ENCODE results near the gene DUSP15. TPM values are rescaled to one million over a fixed set of nuclear protein-coding genes. Genes with fewer than 3 reads are reported as not detected.
A peak's percentile ranks its signal among the peaks of the same experiment; 100 is the strongest.
"Not testable (repeated sequence)": the region's sequence is repeated elsewhere in the genome, so short reads cannot be mapped to it uniquely, and the experiment has no call there.

Gene DUSP15, protein sequence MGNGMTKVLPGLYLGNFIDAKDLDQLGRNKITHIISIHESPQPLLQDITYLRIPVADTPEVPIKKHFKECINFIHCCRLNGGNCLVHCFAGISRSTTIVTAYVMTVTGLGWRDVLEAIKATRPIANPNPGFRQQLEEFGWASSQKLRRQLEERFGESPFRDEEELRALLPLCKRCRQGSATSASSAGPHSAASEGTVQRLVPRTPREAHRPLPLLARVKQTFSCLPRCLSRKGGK
- total RNA-seq (ENCODE audit: low replicate concordance) = 0.45 and 1.1 TPM in 2 replicates

DNA sequence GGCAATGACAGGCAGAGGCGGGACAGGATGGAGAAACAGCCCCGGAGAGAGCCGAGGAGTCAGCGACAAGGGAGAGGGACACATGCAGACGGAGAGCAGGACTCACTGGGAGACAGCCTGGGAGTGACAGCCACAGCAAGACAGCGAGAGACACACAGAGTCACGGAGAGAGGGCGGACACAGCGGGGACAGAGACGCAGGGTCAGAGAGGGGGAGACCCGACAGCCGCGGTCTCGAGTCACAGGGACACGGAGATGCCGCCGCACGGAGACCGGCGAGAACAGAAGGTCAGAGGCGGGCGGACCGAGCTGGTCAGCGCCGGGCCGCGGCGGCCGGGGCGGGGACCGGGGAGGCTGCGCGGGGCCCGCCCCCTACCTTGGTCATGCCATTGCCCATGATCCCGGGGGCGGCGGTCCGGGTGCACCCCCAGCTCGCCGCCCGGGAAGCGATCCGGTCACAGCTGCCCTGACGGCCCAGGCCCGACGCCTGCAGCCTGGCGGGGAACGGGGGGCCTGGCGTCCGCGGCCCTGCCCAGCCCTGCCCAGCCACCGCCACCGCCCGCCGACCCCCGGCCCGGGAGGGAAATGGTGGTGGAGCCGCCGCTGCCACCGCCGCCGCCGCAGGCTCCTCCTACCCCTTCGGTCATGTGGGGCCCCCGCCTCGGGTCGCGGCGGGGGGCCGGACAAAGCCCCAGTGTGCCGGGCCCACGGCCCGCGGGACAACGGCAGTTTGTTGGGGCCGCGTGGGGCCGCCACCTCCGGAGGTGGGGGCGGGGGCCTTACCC, at the start of gene DUSP15, which contains the start of gene TTLL9:
TSS of gene DUSP15 (minus strand) at position 586 of the 784 bp plus-strand sequence. CDS start at position 396, 190 bp downstream.
TSS of gene TTLL9 (plus strand) at position 693 of the 784 bp plus-strand sequence. CDS start 493 bp downstream, outside the sequence.
- Mint-ChIP-seq H3K36me3 (no peaks in the 10 kb centered on the region), H3K27me3 (ENCODE audit: insufficient read depth, low read depth) (peaks cover 17% of the 10 kb centered on the region), H3K27ac (peak within 1 kb of the TSS; percentile 80), H3K4me3 (peak within 1 kb of the TSS; percentile 91), H3K4me1 (peaks cover 18% of the 10 kb centered on the region), H3K9me3 (no peaks in the 10 kb centered on the region)
- Histone ChIP-seq H3K27ac (no peak within 1 kb of the TSS), H3K27me3 (peaks cover 47% of the 10 kb centered on the region), H3K9me3 (ENCODE audit: low read depth) (no peaks in the 10 kb centered on the region), H2AFZ (replicated peaks) (peak within 1 kb of the TSS; percentile 90), H3K4me1 (no peaks in the 10 kb centered on the region), H3K79me2 (ENCODE audit: low read depth) (no peaks in the 10 kb centered on the region), H3K36me3 (no peaks in the 10 kb centered on the region), H4K20me1 (ENCODE audit: low read depth) (no peaks in the 10 kb centered on the region), H3K9ac (peak within 1 kb of the TSS; percentile 31), H3K4me2 (peak within 1 kb of the TSS; percentile 94), H3K4me3 (peak within 1 kb of the TSS; percentile 74), H3F3A (ENCODE audit: low read depth) (peaks cover 17% of the 10 kb centered on the region)
- DNase-seq (ENCODE audit: low spot score) = peak; percentile 75
- TF ChIP-seq EZH2phosphoT487 (IDR thresholded peaks at IDR 0.05) (no peak), EZH2 (IDR thresholded peaks at IDR 0.05) (no peak)
- TF ChIP-seq, protein P1, sequence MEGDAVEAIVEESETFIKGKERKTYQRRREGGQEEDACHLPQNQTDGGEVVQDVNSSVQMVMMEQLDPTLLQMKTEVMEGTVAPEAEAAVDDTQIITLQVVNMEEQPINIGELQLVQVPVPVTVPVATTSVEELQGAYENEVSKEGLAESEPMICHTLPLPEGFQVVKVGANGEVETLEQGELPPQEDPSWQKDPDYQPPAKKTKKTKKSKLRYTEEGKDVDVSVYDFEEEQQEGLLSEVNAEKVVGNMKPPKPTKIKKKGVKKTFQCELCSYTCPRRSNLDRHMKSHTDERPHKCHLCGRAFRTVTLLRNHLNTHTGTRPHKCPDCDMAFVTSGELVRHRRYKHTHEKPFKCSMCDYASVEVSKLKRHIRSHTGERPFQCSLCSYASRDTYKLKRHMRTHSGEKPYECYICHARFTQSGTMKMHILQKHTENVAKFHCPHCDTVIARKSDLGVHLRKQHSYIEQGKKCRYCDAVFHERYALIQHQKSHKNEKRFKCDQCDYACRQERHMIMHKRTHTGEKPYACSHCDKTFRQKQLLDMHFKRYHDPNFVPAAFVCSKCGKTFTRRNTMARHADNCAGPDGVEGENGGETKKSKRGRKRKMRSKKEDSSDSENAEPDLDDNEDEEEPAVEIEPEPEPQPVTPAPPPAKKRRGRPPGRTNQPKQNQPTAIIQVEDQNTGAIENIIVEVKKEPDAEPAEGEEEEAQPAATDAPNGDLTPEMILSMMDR (IDR thresholded peaks at IDR 0.05) = no peak

DNA sequence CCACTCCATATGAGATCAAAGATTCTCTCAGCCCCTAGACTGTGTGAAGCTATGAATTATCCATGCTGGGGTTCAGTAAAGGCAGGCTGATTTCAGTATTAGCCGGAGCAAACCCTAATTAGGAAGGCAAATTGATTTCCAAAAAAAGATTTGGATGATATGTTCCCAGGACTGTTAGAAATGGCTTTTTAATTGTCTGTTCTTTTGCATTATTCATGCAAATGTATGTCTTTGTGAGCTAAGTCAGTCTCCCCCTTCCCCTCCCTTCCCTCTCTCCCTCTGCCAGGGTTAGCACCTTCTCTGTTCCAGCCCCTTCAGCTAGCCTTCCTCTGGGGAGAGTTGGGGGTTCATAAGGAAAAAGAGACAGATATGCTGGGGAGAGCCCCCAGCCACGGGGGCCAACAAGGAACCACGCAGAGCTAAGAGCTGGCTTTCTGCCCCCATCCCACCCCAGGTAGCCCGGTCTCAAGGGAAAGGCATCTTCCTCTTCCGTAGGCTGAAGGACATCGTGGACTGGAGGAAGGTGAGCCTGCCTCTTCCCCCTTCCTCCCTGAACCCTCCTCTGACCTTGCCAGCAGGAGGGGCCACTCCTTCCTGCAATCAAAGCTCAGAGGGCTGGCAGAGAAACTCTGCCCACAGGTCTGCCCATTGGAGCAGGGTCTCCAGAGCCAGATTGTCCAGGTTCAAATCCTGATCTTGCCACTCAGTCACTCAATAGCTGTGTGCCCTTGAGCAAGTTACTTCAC, 49.3 kb upstream of the DUSP15 start:
- Histone ChIP-seq H3K9ac (no peak overlapping the region), H3K4me1 (peaks cover 10% of the 10 kb centered on the region), H2AFZ (replicated peaks) (no peak overlapping the region), H3K79me2 (ENCODE audit: low read depth) (no peaks in the 10 kb centered on the region), H3K9me3 (ENCODE audit: low read depth) (no peaks in the 10 kb centered on the region), H3F3A (ENCODE audit: low read depth) (peaks cover 3% of the 10 kb centered on the region), H3K36me3 (no peaks in the 10 kb centered on the region), H3K27me3 (no peaks in the 10 kb centered on the region), H4K20me1 (ENCODE audit: low read depth) (no peaks in the 10 kb centered on the region), H3K27ac (no peak overlapping the region), H3K4me3 (no peak overlapping the region), H3K4me2 (no peak overlapping the region)
- DNase-seq (ENCODE audit: low spot score) = no peak
- TF ChIP-seq, protein P1 (IDR thresholded peaks at IDR 0.05) = no peak
- TF ChIP-seq EZH2phosphoT487 (IDR thresholded peaks at IDR 0.05) (no peak), EZH2 (IDR thresholded peaks at IDR 0.05) (no peak)
- Mint-ChIP-seq H3K27me3 (ENCODE audit: insufficient read depth, low read depth) (peaks cover 13% of the 10 kb centered on the region), H3K4me3 (no peak overlapping the region), H3K4me1 (peaks cover 37% of the 10 kb centered on the region), H3K27ac (no peak overlapping the region), H3K36me3 (no peaks in the 10 kb centered on the region), H3K9me3 (peaks cover 2% of the 10 kb centered on the region)

DNA sequence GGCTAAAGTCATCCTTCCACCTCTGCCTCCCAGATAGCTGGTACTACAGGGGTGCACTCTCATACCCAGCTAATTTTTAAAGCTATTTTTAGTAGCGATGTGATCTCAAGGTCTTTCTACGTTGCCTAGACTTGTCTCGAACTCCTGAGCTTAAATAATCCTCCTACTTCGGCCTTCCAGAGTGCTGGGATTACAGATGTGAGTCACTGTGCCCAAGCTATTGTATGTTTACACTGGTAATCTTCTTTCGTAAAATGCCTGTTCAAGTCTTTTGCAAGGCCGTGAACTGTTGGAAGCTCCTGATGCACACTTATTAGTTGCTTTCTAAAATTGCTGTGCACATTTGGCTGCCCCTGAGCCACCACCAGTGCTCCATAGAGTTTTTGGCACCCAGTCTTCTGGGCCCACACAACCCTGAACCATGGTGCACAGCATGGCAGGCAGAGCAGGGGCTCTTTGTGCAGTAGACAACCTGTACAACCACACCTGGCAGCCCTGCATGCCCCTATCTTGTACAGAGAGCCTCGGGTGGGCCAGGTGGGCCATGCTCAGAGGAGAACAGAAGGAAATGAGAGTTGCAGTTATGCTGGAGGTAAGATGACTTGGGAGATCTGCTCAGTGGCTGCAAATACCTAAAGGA, 48.3 kb upstream of the DUSP15 start:
- TF ChIP-seq, protein P1 (IDR thresholded peaks at IDR 0.05) = no peak
- no peak for TF ChIP-seq EZH2phosphoT487 (IDR thresholded peaks at IDR 0.05)
- TF ChIP-seq EZH2 (IDR thresholded peaks at IDR 0.05) = no peak
- Histone ChIP-seq H3F3A (ENCODE audit: low read depth) (peaks cover 3% of the 10 kb centered on the region), H3K79me2 (ENCODE audit: low read depth) (no peaks in the 10 kb centered on the region), H3K36me3 (no peaks in the 10 kb centered on the region), H3K9ac (no peak overlapping the region), H3K27ac (no peak overlapping the region), H2AFZ (replicated peaks) (no peak overlapping the region), H3K4me3 (no peak overlapping the region), H3K9me3 (ENCODE audit: low read depth) (no peaks in the 10 kb centered on the region), H3K4me2 (no peak overlapping the region), H4K20me1 (ENCODE audit: low read depth) (no peaks in the 10 kb centered on the region), H3K27me3 (no peaks in the 10 kb centered on the region), H3K4me1 (peaks cover 9% of the 10 kb centered on the region)
- no peaks in the 10 kb centered on the region for H3K36me3 Mint-ChIP-seq
- H3K4me1 Mint-ChIP-seq = peaks cover 34% of the 10 kb centered on the region
- peaks cover 2% of the 10 kb centered on the region for H3K9me3 Mint-ChIP-seq
- DNase-seq (ENCODE audit: low spot score) = no peak
- H3K4me3 Mint-ChIP-seq = no peak overlapping the region
- H3K27ac Mint-ChIP-seq = peak overlapping the region; percentile 61
- peaks cover 13% of the 10 kb centered on the region for H3K27me3 Mint-ChIP-seq (ENCODE audit: insufficient read depth, low read depth)

DNA sequence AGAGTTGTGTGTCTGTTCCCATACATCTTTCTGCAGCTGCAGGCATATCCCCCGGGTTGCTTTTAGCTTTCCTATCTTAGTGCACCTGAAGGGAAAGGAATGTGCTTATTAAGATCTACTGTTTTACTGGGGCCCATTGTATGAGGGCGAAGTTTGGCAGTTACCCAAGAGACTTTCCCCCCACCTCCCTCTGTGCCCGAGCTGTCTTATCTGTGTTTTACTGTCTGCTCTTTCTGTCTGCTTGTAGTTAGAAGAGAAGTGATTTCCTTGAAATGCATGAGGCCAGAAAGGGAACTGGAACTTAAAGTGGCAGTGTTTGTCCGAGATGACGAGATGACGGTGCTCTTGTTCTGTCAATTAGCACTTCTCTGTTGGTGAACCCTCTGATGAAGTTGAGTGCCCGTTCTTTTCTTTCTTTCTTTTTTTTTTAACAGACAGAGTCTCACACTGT, 47.7 kb upstream of the DUSP15 start:
- H3K4me1 ChIP-seq; DNase-seq (ENCODE audit: low spot score); H3K36me3 Mint-ChIP-seq; H3K4me2 ChIP-seq; H3K9me3 Mint-ChIP-seq; H3K36me3 ChIP-seq; H4K20me1 ChIP-seq (ENCODE audit: low read depth); H3K4me3 Mint-ChIP-seq; H3K27me3 ChIP-seq; H3K27ac ChIP-seq; H3K9ac ChIP-seq; H3K4me3 ChIP-seq; H3K9me3 ChIP-seq (ENCODE audit: low read depth); H2AFZ ChIP-seq (replicated peaks); H3F3A ChIP-seq (ENCODE audit: low read depth); H3K79me2 ChIP-seq (ENCODE audit: low read depth): not testable (repeated sequence)
- Mint-ChIP-seq H3K27me3 (ENCODE audit: insufficient read depth, low read depth) (peaks cover 13% of the 10 kb centered on the region), H3K27ac (peak overlapping the region; percentile 61), H3K4me1 (peaks cover 30% of the 10 kb centered on the region)

All from neural progenitor cell (in vitro differentiated cells).